AG09319 (cell line): Measurements from ENCODE around the gene SCAPER.
"Not testable (repeated sequence)": the region's sequence is repeated elsewhere in the genome, so short reads cannot be mapped to it uniquely, and the experiment has no call there.

ENCODE experiments used
- DNase-seq: peaks from one replicate; pipeline ENCODE4 v3.0.0-alpha.2; 2010; ENCODE audit warnings: low read depth; ENCODE audit errors: extremely low read depth
- TF ChIP-seq, protein P1 (sequence below): IDR thresholded peaks from 2 replicates; pipeline ENCODE4 v1.5.1; 2011; ENCODE audit warnings: low read depth, mild to moderate bottlenecking, inconsistent platforms, low read length, moderate library complexity

The SCAPER gene

DNA sequence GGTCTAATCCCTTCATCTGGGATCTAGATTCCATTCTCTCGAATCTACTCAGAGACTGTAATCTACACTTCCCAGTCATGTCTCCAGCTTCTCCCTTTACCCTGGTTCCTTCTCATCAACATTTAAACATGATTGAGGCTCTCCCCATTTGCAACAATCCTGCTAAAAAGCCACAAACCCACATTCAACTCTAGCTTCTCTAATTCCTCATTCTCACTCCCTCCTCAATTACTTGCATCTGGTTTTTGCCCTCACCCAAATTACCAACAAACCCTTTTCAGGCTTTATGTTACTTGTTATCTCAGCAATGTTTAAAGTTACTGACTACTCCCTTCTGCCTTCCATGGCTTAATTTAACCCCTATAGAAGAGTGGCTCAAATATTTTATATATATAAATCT, 605.4 kb downstream of the SCAPER start:
- no peak for DNase-seq
- TF ChIP-seq, protein P1, sequence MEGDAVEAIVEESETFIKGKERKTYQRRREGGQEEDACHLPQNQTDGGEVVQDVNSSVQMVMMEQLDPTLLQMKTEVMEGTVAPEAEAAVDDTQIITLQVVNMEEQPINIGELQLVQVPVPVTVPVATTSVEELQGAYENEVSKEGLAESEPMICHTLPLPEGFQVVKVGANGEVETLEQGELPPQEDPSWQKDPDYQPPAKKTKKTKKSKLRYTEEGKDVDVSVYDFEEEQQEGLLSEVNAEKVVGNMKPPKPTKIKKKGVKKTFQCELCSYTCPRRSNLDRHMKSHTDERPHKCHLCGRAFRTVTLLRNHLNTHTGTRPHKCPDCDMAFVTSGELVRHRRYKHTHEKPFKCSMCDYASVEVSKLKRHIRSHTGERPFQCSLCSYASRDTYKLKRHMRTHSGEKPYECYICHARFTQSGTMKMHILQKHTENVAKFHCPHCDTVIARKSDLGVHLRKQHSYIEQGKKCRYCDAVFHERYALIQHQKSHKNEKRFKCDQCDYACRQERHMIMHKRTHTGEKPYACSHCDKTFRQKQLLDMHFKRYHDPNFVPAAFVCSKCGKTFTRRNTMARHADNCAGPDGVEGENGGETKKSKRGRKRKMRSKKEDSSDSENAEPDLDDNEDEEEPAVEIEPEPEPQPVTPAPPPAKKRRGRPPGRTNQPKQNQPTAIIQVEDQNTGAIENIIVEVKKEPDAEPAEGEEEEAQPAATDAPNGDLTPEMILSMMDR = no peak

GRCh38 chr15:76298986-76299385, 606.2 kb downstream of the SCAPER start:
- TF ChIP-seq, protein P1 = no peak

DNA sequence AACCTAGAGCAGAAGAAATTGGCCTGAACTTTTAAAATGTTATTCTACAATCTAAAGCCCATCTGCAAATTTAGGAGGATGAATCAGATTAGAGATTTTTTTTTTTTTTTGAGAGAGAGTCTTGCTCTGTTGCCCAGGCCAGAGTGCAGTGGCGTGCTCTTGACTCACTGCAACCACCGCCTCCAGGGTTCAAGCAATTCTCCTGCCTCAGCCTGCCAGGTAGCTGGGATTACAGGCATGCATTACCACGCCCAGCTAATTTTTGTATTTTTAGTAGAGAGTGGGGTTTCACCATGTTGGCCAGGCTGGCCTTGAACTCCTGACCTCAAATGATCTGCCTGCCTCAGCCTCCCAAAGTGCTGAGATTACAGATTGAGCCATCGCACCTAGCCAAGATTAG, 607.2 kb downstream of the SCAPER start:
- not testable (repeated sequence) for DNase-seq

More at GRCh38 chr15:76298986-76299385, 606.2 kb downstream of the SCAPER start:
- DNase-seq = no peak
